Panc1 (cell line): Measurements from ENCODE around the gene FSD2.

Source experiments
- CTCF ChIP-seq: fragments of 450-650 bp; IDR thresholded peaks from 2 replicates; pipeline ENCODE4 v1.5.1; 2017; ENCODE audit warnings: mild to moderate bottlenecking
- POLR2AphosphoS5 ChIP-seq: IDR thresholded peaks from 2 replicates; pipeline ENCODE4 v1.6.1; 2012; ENCODE audit warnings: mild to moderate bottlenecking, low read depth, low read length, moderate library complexity

GRCh38 chr15:82843566-82843965 lies 37.7 kb upstream of the FSD2 start:
- TF ChIP-seq CTCF (no peak), POLR2AphosphoS5 (no peak)
